HCT116 (cell line): ENCODE data around the gene SETD2. TPM values are rescaled to one million over a fixed set of nuclear protein-coding genes. Genes with fewer than 3 reads are reported as not detected.

Experiments used
- ATAC-seq: fragments of 200-7000 bp; cut with Tn5 transposase; 2 replicates; pipeline ENCODE4 v1.9.1; 2020; ENCODE audit warnings: mild to moderate bottlenecking, moderate library complexity
- BruUV-seq: library from RNA; stranded (reverse); fragments of 400-500 nt; replicated peaks from 2 replicates; lab custom pipeline; 2021; lab: Mats Ljungman, UMichigan
- CTCF ChIA-PET: fragments of 300-600 bp; sonication (Branson Sonifier 250); formaldehyde crosslinking; loops from one replicate; lab custom pipeline; 2021; ENCODE audit warnings: antibody characterized with exemption; lab: Charles Lee
- POLR2A ChIA-PET: fragments of 300-600, 350-600 bp; sonication (Branson Sonifier 250); formaldehyde crosslinking; loops from one replicate; lab custom pipeline; 2021; ENCODE audit warnings: antibody characterized with exemption; lab: Charles Lee
- RAD21 ChIA-PET, 2 experiments: fragments of 300-600 bp; sonication (Branson Sonifier 250); formaldehyde crosslinking; loops; one replicate each; lab custom pipeline; 2023; ENCODE audit warnings: low total read pairs in 2 of 2; ENCODE audit not compliant: uncharacterized antibody in 2 of 2, unreplicated experiment in 2 of 2, low non-redundant PET in 1 of 2; lab: Charles Lee
- DNase-seq: peaks from one replicate; pipeline ENCODE4 v3.0.0-alpha.2; 2010; ENCODE audit warnings: low read depth, low spot score
- H2AFZ ChIP-seq: fragments of 200-600 bp; shearing (Covaris generic), sonication (generic); 2 replicates; pipeline ENCODE4 v1.6.1; 2017; ENCODE audit warnings: low read depth, mixed run types, mixed read lengths, antibody characterized with exemption, low read length; ENCODE audit not compliant: poor library complexity, severe bottlenecking
- H3K27ac ChIP-seq: 2 replicates; pipeline ENCODE4 v1.5.1; 2012; ENCODE audit warnings: low read depth, low read length
- H3K27me3 ChIP-seq: fragments of 200-600 bp; sonication (generic); 2 replicates; pipeline ENCODE4 v1.6.1; 2016; ENCODE audit warnings: mixed run types, low read length, mixed read lengths; ENCODE audit not compliant: insufficient read depth
- H3K36me3 ChIP-seq, 2 experiments: fragments of 200-500 bp in 1 of 2; fragments of 200-600 bp in 1 of 2; sonication (Bioruptor generic) in 1 of 2; sonication (generic) in 1 of 2; 2 replicates each; pipeline versions ENCODE4 v1.5.1 to v1.6.1; 2014 to 2016; ENCODE audit warnings: low read length in 2 of 2, inconsistent platforms in 1 of 2, mixed read lengths in 1 of 2, mixed run types in 1 of 2; ENCODE audit not compliant: insufficient read depth in 2 of 2, control insufficient read depth in 1 of 2
- H3K4me1 ChIP-seq, 2 experiments: fragments of 200-600 bp in 1 of 2; sonication (generic) in 1 of 2; 2 replicates each; pipeline versions ENCODE4 v1.5.1 to v1.6.1; 2012 to 2017; ENCODE audit warnings: low read length in 2 of 2, inconsistent platforms in 1 of 2, mild to moderate bottlenecking in 1 of 2, mixed read lengths in 1 of 2, mixed run types in 1 of 2, moderate library complexity in 1 of 2; ENCODE audit not compliant: insufficient read depth in 2 of 2, control insufficient read depth in 1 of 2
- H3K4me2 ChIP-seq: fragments of 200-600 bp; sonication (generic); 2 replicates; pipeline ENCODE4 v1.6.1; 2017; ENCODE audit warnings: mixed run types, low read length, mixed read lengths
- H3K4me3 ChIP-seq, 2 experiments: fragments of 200-600 bp in 1 of 2; sonication (generic) in 1 of 2; replicated peaks in 1 of 2; 2 replicates each; pipeline ENCODE4 v1.5.1; 2011 to 2016; ENCODE audit warnings: low read length in 2 of 2, control low read depth in 1 of 2, low read depth in 1 of 2, mild to moderate bottlenecking in 1 of 2, mixed read lengths in 1 of 2, mixed run types in 1 of 2
- H3K79me2 ChIP-seq: fragments of 200-600 bp; sonication (generic); 2 replicates; pipeline ENCODE4 v1.6.1; 2017; ENCODE audit warnings: mild to moderate bottlenecking, mixed run types, low read length, moderate library complexity, mixed read lengths; ENCODE audit not compliant: insufficient read depth
- H3K9ac ChIP-seq: fragments of 200-600 bp; sonication (generic); 2 replicates; pipeline ENCODE4 v1.6.1; 2016; ENCODE audit warnings: low read length, mixed read lengths
- H3K9me2 ChIP-seq: fragments of 200-600 bp; sonication (generic), shearing (Covaris generic); 2 replicates; pipeline ENCODE4 v1.6.1; 2017; ENCODE audit warnings: mixed run types, mild to moderate bottlenecking, moderate library complexity; ENCODE audit not compliant: insufficient read depth
- H3K9me3 ChIP-seq, 2 experiments: fragments of 200-500 bp in 1 of 2; fragments of 200-600 bp in 1 of 2; sonication (Bioruptor generic) in 1 of 2; sonication (generic) in 1 of 2; 2 replicates each; pipeline ENCODE4 v1.6.1; 2014 to 2017; ENCODE audit warnings: low read length in 2 of 2, mixed read lengths in 2 of 2, inconsistent platforms in 1 of 2, low read depth in 1 of 2, mild to moderate bottlenecking in 1 of 2, mixed run types in 1 of 2, moderate library complexity in 1 of 2; ENCODE audit not compliant: control insufficient read depth in 1 of 2, insufficient read depth in 1 of 2
- H4K20me1 ChIP-seq: fragments of 200-600 bp; sonication (generic), shearing (Covaris generic); 2 replicates; pipeline ENCODE4 v1.6.1; 2017; ENCODE audit warnings: mixed run types, mild to moderate bottlenecking, moderate library complexity; ENCODE audit not compliant: insufficient read depth
- ATF3 ChIP-seq: IDR thresholded peaks from 2 replicates; pipeline ENCODE4 v1.6.1; 2012
- CTCF ChIP-seq, 3 experiments: fragments of 200-600 bp in 1 of 3; sonication (generic) in 1 of 3; IDR thresholded peaks in 2 of 3; conservative IDR thresholded peaks in 1 of 3; 2 replicates each; pipeline ENCODE4 v1.5.1; 2012 to 2017; ENCODE audit warnings: low read depth in 2 of 3, low read length in 2 of 3, antibody characterized with exemption in 1 of 3, borderline replicate concordance in 1 of 3, control low read depth in 1 of 3, mild to moderate bottlenecking in 1 of 3, mixed read lengths in 1 of 3, mixed run types in 1 of 3, moderate library complexity in 1 of 3; ENCODE audit not compliant: insufficient read depth in 1 of 3
- ELF1 ChIP-seq: IDR thresholded peaks from 2 replicates; pipeline ENCODE4 v1.6.1; 2012; ENCODE audit warnings: low read depth, borderline replicate concordance
- EZH2 ChIP-seq: fragments of 200-600 bp; sonication (generic); IDR thresholded peaks from 2 replicates; pipeline ENCODE4 v1.6.1; 2017; ENCODE audit warnings: antibody characterized with exemption, mixed run types
- MAX ChIP-seq: IDR thresholded peaks from 2 replicates; pipeline ENCODE4 v1.6.1; 2012
- POLR2AphosphoS5 ChIP-seq: IDR thresholded peaks from 2 replicates; pipeline ENCODE4 v1.6.1; 2011; ENCODE audit warnings: mild to moderate bottlenecking, low read depth, low read length, moderate library complexity
- REST ChIP-seq: IDR thresholded peaks from 2 replicates; pipeline ENCODE4 v1.6.1; 2012; ENCODE audit warnings: low read depth
- SP1 ChIP-seq: IDR thresholded peaks from 2 replicates; pipeline ENCODE4 v1.6.1; 2012; ENCODE audit warnings: low read depth
- ZNF274 ChIP-seq: fragments of 200-500 bp; sonication (Bioruptor generic); IDR thresholded peaks from 2 replicates; pipeline ENCODE4 v1.6.1; 2014; ENCODE audit warnings: mild to moderate bottlenecking, low read depth, low read length, inconsistent platforms
- intact Hi-C: fragments of 100-400 bp; cut with micrococcal nuclease; formaldehyde crosslinking; loops from 2 replicates; pipeline ENCODE4 v1.10.0; 2022
- total RNA-seq: library from RNA; stranded (reverse); gene quantifications from one replicate; pipeline ENCODE4 v1.2.1, GENCODE V29; 2021; ENCODE audit not compliant: unreplicated experiment

SETD2 gene
- total RNA-seq, 1 experiment from 2014 or later, result 33.0 TPM

- intact Hi-C loops, result no loop called here
- Histone ChIP-seq H3K9ac (no peak overlapping the region), H3K4me1 (peaks cover 0 to 5% of the 10 kb centered on the region in 2 experiments; a peak in 1 of 4 replicates), H3K36me3 (peaks cover 3 to 4% of the 10 kb centered on the region in 2 experiments; a peak in 2 of 4 replicates), H3K4me3 (no peak overlapping the region), H3K9me3 (no peaks in the 10 kb centered on the region), H3K27me3 (no peaks in the 10 kb centered on the region), H4K20me1 (no peaks in the 10 kb centered on the region), H3K4me2 (no peak overlapping the region), H3K9me2 (no peaks in the 10 kb centered on the region), H2AFZ (no peak overlapping the region), H3K27ac (no peak overlapping the region), H3K79me2 (peaks cover 8% of the 10 kb centered on the region)
- ChIA-PET CTCF (no interaction called here), POLR2A (no interaction called here), RAD21 (no interaction called here)
- ATAC-seq (no peak), DNase-seq (no peak)
- no TSS peak for BruUV-seq
- TF ChIP-seq SP1 (no peak), POLR2AphosphoS5 (no peak), REST (no peak), ELF1 (no peak), CTCF (IDR thresholded peaks at IDR 0.05 in 2 of 3, conservative IDR thresholded peaks at IDR 0.05 in 1 of 3; ENCODE audit: borderline replicate concordance in 1 of 3, insufficient read depth in 1 of 3, low read depth in 2 of 3, low read length in 2 of 3) (no peak), ATF3 (no peak), ZNF274 (no peak), MAX (no peak), EZH2 (no peak)
Measured at GRCh38 chr3:47020311-47020710, 143.6 kb downstream of the SETD2 start.
